Cardiac muscle cell (in vitro differentiated cells and primary cell): Measurements from ENCODE around the gene SORBS2. TPM values are rescaled to one million over a fixed set of nuclear protein-coding genes. Genes with fewer than 3 reads are reported as not detected.

Source experiments
- DNase-seq, 2 donors: peaks; one replicate each; pipeline versions ENCODE4 v3.0.0 to v3.0.0-alpha.2; 2010 to 2017; ENCODE audit warnings: low read depth in 1 of 2, low spot score in 1 of 2
- H3K27ac ChIP-seq: fragments of 200-600 bp; sonication (generic); 2 replicates; pipeline ENCODE4 v1.5.1; 2016
- H3K27me3 ChIP-seq: fragments of 200-600 bp; sonication (generic); 2 replicates; pipeline ENCODE4 v1.6.0; 2016; ENCODE audit warnings: control low read depth
- H3K36me3 ChIP-seq: fragments of 200-600 bp; sonication (generic); 2 replicates; pipeline ENCODE4 v1.5.1; 2016; ENCODE audit warnings: control low read depth
- H3K4me1 ChIP-seq: fragments of 200-600 bp; sonication (generic); 2 replicates; pipeline ENCODE4 v1.8.1; 2017; ENCODE audit warnings: low read depth, mild to moderate bottlenecking, mixed run types
- H3K4me3 ChIP-seq: fragments of 200-600 bp; sonication (generic); 2 replicates; pipeline ENCODE4 v1.5.1; 2016; ENCODE audit warnings: mild to moderate bottlenecking
- H3K9me3 ChIP-seq: fragments of 200-600 bp; sonication (generic); 2 replicates; pipeline ENCODE4 v1.5.1; 2017; ENCODE audit warnings: low read depth, mild to moderate bottlenecking, control low read depth
- polyA plus RNA-seq: library from polyadenylated mRNA; unstranded; fragments of >200 nt; fragmentation: Nextera tagmentation; extraction: Ambion mirVana; gene quantifications from 2 replicates; pipeline ENCODE4 v1.2.1, GENCODE V29; 2016
- total RNA-seq: library from RNA; depleted of rRNA; stranded (reverse); fragments of >200 nt; gene quantifications from 2 replicates; pipeline ENCODE4 v1.2.3, GENCODE V29; 2016
- TF ChIP-seq, protein P1 (sequence below): IDR thresholded peaks from 2 replicates; pipeline ENCODE4 v1.5.1; 2012; ENCODE audit warnings: low read depth, mild to moderate bottlenecking, low read length

SORBS2 gene
- total and polyA plus RNA-seq, 2 experiments from 2014 or later = 453 to 470 TPM

DNA sequence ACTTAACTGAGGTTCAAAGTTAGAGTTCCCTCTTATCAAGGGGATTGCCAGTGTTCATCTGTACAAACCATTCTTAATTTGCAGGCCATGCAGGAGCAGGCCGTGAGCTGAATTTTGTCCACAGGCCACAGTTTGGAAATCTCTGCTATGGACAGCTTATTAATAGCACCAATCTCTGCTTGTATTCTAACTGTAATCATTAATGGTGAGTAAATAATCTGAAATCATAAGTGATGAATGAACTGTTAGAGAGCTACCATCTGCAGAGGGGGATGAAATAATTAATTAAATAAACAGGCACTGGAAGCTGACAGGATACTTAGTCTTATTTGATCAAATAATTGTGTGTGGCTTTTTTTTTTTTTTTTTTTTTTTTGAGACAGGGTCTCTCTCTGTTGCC, 228.2 kb downstream of the SORBS2 start:
- Histone ChIP-seq H3K4me1 (no peaks in the 10 kb centered on the region), H3K36me3 (peaks cover 6% of the 10 kb centered on the region), H3K9me3 (no peaks in the 10 kb centered on the region), H3K27ac (peak overlapping the region; percentile 24), H3K4me3 (no peak overlapping the region), H3K27me3 (no peaks in the 10 kb centered on the region)
- TF ChIP-seq, protein P1, sequence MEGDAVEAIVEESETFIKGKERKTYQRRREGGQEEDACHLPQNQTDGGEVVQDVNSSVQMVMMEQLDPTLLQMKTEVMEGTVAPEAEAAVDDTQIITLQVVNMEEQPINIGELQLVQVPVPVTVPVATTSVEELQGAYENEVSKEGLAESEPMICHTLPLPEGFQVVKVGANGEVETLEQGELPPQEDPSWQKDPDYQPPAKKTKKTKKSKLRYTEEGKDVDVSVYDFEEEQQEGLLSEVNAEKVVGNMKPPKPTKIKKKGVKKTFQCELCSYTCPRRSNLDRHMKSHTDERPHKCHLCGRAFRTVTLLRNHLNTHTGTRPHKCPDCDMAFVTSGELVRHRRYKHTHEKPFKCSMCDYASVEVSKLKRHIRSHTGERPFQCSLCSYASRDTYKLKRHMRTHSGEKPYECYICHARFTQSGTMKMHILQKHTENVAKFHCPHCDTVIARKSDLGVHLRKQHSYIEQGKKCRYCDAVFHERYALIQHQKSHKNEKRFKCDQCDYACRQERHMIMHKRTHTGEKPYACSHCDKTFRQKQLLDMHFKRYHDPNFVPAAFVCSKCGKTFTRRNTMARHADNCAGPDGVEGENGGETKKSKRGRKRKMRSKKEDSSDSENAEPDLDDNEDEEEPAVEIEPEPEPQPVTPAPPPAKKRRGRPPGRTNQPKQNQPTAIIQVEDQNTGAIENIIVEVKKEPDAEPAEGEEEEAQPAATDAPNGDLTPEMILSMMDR = no peak
- no peak for DNase-seq

DNA sequence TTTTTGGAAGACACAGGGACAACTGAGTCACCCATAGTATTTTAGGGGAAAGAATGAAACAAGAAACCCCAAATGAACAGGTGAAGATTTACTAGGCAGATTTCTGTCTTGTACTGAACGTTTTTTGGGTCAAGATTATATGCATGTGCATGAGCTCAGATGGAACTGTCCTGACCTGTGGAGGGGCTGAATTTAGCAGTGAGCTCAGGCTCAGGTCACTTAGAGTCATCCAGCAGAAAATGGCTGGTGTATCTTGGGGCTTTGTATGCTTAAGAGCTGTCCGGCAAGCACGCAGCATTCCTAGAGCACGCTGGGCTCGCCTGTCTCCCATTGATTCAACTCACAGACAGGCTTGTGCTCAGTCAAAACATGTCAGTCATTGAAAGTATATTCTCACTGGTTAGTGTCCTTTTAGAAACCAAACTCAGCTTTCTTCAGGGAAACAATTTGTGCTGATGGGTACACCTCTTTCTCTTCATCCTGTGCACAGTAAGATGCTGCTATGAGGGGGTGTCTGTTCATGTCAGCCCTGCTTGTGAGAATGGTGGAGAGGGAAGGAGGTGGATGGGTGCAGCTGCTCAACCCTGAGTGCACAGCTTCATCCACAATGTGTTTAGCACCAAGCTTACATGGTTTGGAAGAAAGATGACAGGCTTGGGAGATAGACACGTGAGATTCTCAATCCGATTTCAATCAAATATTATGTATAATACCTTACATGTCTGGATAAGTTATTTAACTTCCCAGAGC, 229.2 kb downstream of the SORBS2 start:
- H3K4me3 ChIP-seq = no peak overlapping the region
- no peaks in the 10 kb centered on the region for H3K9me3 ChIP-seq
- peak in 1 of 2 donors; percentile 21 for DNase-seq
- TF ChIP-seq, protein P1 = no peak
- H3K36me3 ChIP-seq = peaks cover 6% of the 10 kb centered on the region
- no peaks in the 10 kb centered on the region for H3K27me3 ChIP-seq
- no peaks in the 10 kb centered on the region for H3K4me1 ChIP-seq
- peak overlapping the region; percentile 68 for H3K27ac ChIP-seq

DNA sequence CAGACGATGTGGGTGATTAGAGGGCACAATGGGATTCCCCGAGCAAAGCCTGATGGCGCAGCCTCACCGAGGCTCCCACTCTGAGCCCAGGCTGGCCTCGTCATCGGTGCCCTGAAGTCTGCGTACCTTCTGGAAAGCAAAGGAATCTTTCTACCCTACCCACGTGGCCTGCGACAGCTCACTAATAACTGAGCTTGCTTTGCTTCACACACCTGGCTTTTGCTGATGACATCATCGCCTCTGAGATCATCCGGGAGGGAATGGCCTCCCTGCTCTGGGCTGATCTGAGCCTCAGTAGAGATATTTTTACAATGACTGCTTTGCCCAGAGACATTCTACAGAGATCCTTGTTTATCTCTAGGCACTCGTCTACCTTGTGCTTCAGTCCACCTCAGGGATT, 231.3 kb downstream of the SORBS2 start:
- H3K4me3 ChIP-seq = no peak overlapping the region
- H3K27ac ChIP-seq = no peak overlapping the region
- H3K27me3 ChIP-seq = no peaks in the 10 kb centered on the region
- no peaks in the 10 kb centered on the region for H3K36me3 ChIP-seq
- TF ChIP-seq, protein P1 = no peak
- no peak for DNase-seq
- H3K4me1 ChIP-seq = peaks cover 16% of the 10 kb centered on the region
- no peaks in the 10 kb centered on the region for H3K9me3 ChIP-seq

DNA sequence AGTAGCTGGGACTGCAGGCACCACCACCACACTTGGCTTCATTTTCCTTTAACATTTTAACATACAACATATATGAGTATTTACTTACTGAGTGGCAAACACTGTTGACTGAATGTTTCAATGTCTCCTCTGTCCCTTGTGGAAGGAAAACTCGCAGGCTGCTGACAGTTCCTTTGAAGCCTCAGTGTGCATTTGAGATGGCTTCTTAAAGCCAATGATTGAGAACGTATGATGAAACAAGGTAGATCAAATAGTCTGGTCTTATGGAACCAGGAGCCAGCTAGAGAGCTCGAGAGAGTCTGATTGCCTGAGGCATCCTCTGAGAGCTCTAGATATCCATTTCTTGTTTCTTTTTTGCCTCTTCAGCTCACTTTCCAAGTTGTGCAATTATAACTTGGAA, 233.7 kb downstream of the SORBS2 start:
- no peak overlapping the region for H3K27ac ChIP-seq
- TF ChIP-seq, protein P1 = no peak

DNA sequence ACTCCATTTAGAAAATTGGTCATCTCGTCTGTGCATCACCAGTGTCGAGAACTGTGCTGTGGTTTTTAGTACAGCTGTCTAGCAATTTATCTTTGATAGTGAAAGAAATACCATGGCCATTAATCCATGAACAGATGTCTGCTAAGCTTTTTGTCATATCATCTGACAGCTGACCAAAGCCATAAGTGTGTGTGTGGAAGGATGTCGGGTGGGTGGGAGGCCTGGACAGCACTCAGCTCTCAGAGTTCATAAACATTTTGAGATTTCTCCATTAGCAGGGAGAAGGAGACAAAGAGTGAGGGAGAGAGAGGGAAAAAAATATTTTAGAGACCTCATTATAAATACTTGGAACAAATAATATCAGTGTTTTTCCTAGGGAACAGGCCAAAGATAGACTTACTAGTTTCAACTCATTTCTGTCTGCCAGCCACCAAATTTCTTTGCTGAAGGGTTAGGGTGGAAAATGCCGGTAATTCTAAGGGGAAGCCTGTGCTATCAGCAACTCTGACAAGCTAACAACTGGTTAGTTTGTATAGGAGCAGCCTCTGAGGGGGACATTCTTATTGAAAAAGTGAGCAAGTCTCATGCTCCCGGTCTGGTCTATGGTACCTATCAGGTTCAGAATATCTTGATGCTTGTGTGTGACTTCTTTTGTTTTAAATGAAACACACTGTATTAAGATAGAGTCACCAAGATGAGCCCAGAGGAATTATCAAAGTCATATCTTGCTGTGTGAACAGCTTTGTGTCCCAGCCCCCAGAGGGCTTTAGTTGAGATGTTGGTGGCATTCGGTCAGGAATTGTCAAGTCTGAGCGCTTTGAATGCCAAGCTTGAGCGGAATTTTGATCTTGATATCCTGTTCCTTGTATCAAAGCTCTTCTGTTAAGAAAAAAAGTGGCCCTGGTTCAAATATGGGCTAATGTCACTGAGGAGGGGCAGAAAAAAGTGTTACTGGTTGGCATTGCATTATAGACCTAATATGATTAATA, 234.7 kb downstream of the SORBS2 start:
- peak overlapping the region; percentile 80 for H3K27ac ChIP-seq
- H3K27me3 ChIP-seq = no peaks in the 10 kb centered on the region
- H3K4me1 ChIP-seq = peaks cover 27% of the 10 kb centered on the region
- H3K9me3 ChIP-seq = no peaks in the 10 kb centered on the region
- TF ChIP-seq, protein P1 = no peak
- no peak overlapping the region for H3K4me3 ChIP-seq
- DNase-seq = peak; percentile 30 to 50
- no peaks in the 10 kb centered on the region for H3K36me3 ChIP-seq

More for the DNA sequence above, 233.7 kb downstream of the SORBS2 start:
- Histone ChIP-seq H3K4me3 (no peak overlapping the region), H3K4me1 (peaks cover 27% of the 10 kb centered on the region), H3K27me3 (no peaks in the 10 kb centered on the region), H3K36me3 (no peaks in the 10 kb centered on the region), H3K9me3 (no peaks in the 10 kb centered on the region)
- no peak for DNase-seq
